ENCODE measurements around the gene RGS14.

Gene RGS14

GRCh38 chr5:177343777-177344176 lies 13.9 kb upstream of the RGS14 start:
- no peak for DNase-seq (ENCODE audit: extremely low read depth, low read depth)
- no peak for TF ChIP-seq CTCF (IDR thresholded peaks at IDR 0.05; ENCODE audit: low read depth, low read length, missing control alignments)
- H3K4me3 ChIP-seq (replicated peaks; ENCODE audit: low read depth, low read length), result no peak overlapping the region

DNA sequence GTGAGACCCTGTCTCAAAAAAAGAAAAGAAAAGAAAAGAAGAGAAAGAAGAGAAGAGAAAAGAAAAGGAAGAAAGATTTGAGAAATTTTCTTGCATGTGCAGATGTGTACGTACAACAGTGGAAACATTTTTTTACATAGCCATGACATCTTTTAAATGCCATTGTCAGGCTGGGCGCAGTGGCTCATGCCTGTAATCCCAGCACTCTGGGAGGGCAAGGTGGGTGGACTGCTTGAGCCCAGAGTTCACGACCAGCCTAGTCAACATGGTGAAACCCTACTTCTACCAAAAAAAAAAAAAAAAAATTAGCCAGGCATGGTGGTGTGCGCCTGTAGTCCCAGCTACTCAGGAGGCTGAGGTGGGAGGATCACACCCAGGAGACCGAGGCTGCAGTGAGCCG lies 12.8 kb upstream of the RGS14 start:
- no peak for DNase-seq (ENCODE audit: extremely low read depth, low read depth)
- H3K4me3 ChIP-seq (replicated peaks; ENCODE audit: low read depth, low read length), result no peak overlapping the region
- no peak for TF ChIP-seq CTCF (IDR thresholded peaks at IDR 0.05; ENCODE audit: low read depth, low read length, missing control alignments)

GRCh38 chr5:177346820-177347219 lies 10.9 kb upstream of the RGS14 start:
- H3K4me3 ChIP-seq (replicated peaks; ENCODE audit: low read depth, low read length), result no peak overlapping the region
- no peak for TF ChIP-seq CTCF (IDR thresholded peaks at IDR 0.05; ENCODE audit: low read depth, low read length, missing control alignments)
- DNase-seq (ENCODE audit: extremely low read depth, low read depth), result no peak

- no peak overlapping the region for H3K4me3 ChIP-seq (replicated peaks; ENCODE audit: low read depth, low read length)
- DNase-seq (ENCODE audit: extremely low read depth, low read depth), result no peak
- TF ChIP-seq CTCF (IDR thresholded peaks at IDR 0.05; ENCODE audit: low read depth, low read length, missing control alignments), result no peak
Measured at GRCh38 chr5:177347699-177348098, 10.0 kb upstream of the RGS14 start.

DNA sequence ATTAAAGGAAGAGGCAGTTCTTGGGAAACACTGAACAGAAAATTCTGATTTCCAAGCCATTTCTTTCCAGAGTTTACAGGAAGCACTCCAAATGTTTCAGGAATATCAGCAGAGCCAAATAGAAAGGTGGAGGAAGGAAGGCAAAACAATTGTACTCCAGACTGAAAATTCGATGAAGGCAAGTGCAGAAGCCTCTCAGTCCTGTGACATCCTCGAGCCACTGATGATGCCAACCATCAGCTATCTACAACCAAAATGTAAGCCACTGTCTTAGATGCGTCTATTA lies 8.4 kb upstream of the RGS14 start:
- TF ChIP-seq CTCF (IDR thresholded peaks at IDR 0.05; ENCODE audit: low read depth, low read length, missing control alignments), result no peak
- no peak overlapping the region for H3K4me3 ChIP-seq (replicated peaks; ENCODE audit: low read depth, low read length)
- DNase-seq (ENCODE audit: extremely low read depth, low read depth), result no peak

DNA sequence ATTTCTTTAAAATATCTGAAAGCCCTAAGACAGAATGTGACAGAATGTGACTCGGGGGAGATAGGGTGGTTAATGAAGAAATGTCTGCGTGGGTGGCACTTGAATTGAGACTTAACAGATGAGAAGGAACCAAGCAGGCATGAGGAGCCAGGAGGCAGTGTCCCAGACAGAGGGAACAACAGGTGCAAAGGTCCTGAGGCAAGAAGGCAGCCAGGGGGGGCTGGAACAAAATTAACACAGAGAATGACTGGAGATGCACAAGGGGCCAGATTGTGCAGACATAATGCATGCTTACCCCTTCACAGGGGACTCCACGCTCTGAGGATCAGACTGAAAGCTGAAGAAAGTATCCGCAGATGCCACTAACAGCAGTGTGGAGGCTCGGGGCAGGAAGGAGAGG lies 8.0 kb upstream of the RGS14 start:
- TF ChIP-seq CTCF (IDR thresholded peaks at IDR 0.05; ENCODE audit: low read depth, low read length, missing control alignments), result no peak
- no peak for DNase-seq (ENCODE audit: extremely low read depth, low read depth)
- peak overlapping the region; percentile 92 for H3K4me3 ChIP-seq (replicated peaks; ENCODE audit: low read depth, low read length)

GRCh38 chr5:177350776-177351391 lies 6.8 kb upstream of the RGS14 start:
- no peak for TF ChIP-seq CTCF (IDR thresholded peaks at IDR 0.05; ENCODE audit: low read depth, low read length, missing control alignments)
- peak overlapping the region; percentile 92 for H3K4me3 ChIP-seq (replicated peaks; ENCODE audit: low read depth, low read length)
- no peak for DNase-seq (ENCODE audit: extremely low read depth, low read depth)
